Breast epithelium (tissue), 4 donors: ENCODE results near the gene CLDN6. TPM values are rescaled to one million over a fixed set of nuclear protein-coding genes. Genes with fewer than 3 reads are reported as not detected.
"Not testable (repeated sequence)": the region's sequence is repeated elsewhere in the genome, so short reads cannot be mapped to it uniquely, and the experiment has no call there.

ENCODE experiments used
- DNase-seq, 2 donors: peaks; one replicate each; pipeline ENCODE4 v3.0.0-alpha.2; 2019; ENCODE audit warnings: low spot score in 2 of 2
- H3K27ac ChIP-seq, 2 donors: fragments of 200-600 bp; sonication (generic) in 1 of 2; one replicate each; pipeline ENCODE4 v1.5.1; 2016 to 2019; ENCODE audit warnings: mild to moderate bottlenecking in 1 of 2
- H3K27me3 ChIP-seq, 2 donors: fragments of 200-600 bp; sonication (generic) in 1 of 2; one replicate each; pipeline versions ENCODE4 v1.5.1 to v1.6.0; 2017 to 2019; ENCODE audit warnings: control low read depth in 1 of 2, mild to moderate bottlenecking in 1 of 2
- H3K36me3 ChIP-seq: fragments of 200-600 bp; one replicate; pipeline ENCODE4 v1.5.1; 2019
- H3K4me1 ChIP-seq, 2 donors: fragments of 200-600 bp; sonication (generic); one replicate each; pipeline ENCODE4 v1.5.1; 2016 to 2019; ENCODE audit warnings: control low read depth in 1 of 2
- H3K4me3 ChIP-seq, 3 donors: fragments of 200-600 bp; sonication (generic); 1 replicate in 2 of 3; 2 replicates in 1 of 3; pipeline ENCODE4 v1.5.1; 2016 to 2019; ENCODE audit warnings: mild to moderate bottlenecking in 3 of 3, moderate library complexity in 2 of 3
- H3K9me3 ChIP-seq, 2 donors: fragments of 200-600 bp; sonication (generic) in 1 of 2; one replicate each; pipeline ENCODE4 v1.5.1; 2016 to 2019; ENCODE audit warnings: control low read depth in 1 of 2
- CTCF ChIP-seq, 3 donors: fragments of 450-650 bp; IDR thresholded peaks; one replicate each; pipeline ENCODE4 v1.5.1; 2016 to 2017; ENCODE audit warnings: antibody characterized with exemption in 3 of 3, mild to moderate bottlenecking in 3 of 3, moderate library complexity in 3 of 3
- POLR2A ChIP-seq: fragments of 450-650 bp; IDR thresholded peaks from one replicate; pipeline ENCODE4 v1.6.1; 2016; ENCODE audit warnings: antibody characterized with exemption, mild to moderate bottlenecking, moderate library complexity
- POLR2AphosphoS5 ChIP-seq, 3 donors: sonication (generic); formaldehyde crosslinking; IDR thresholded peaks; one replicate each; pipeline ENCODE4 v1.6.1; 2017; ENCODE audit warnings: antibody characterized with exemption in 3 of 3
- intact Hi-C: fragments of 100-400 bp; cut with DNase I; formaldehyde crosslinking; loops from one replicate; pipeline ENCODE4 v1.15.1; 2023; ENCODE audit warnings: low total_unique reads
- total RNA-seq, 3 donors: library from RNA; depleted of rRNA; stranded (reverse); fragments of >200 nt; gene quantifications; one replicate each; pipeline ENCODE4 v1.1.0, GENCODE V29; 2016

The CLDN6 gene
- total RNA-seq, 3 donors from 2014 or later, result not detected

GRCh38 chr16:3054965-3055733 is 37.2 kb upstream of the CLDN6 start:
- intact Hi-C loops, result loop anchor here (10.0 kb wide), 1 partner anchor 110 kb away; no protein-coding TSS in a partner anchor
- H3K4me1 ChIP-seq, result no peaks in the 10 kb centered on the region
- no peak for DNase-seq
- no peaks in the 10 kb centered on the region for H3K27me3 ChIP-seq
- no peak overlapping the region for H3K27ac ChIP-seq
- H3K4me3 ChIP-seq, result no peak overlapping the region
- no peak for TF ChIP-seq POLR2A
- no peak for TF ChIP-seq POLR2AphosphoS5 (IDR thresholded peaks at IDR 0.05)
- TF ChIP-seq CTCF (IDR thresholded peaks at IDR 0.05), result no peak
- no peaks in the 10 kb centered on the region for H3K36me3 ChIP-seq
- H3K9me3 ChIP-seq, result no peaks in the 10 kb centered on the region

- intact Hi-C loops, result loop anchor here (10.0 kb wide), 1 partner anchor 111 kb away; no protein-coding TSS in a partner anchor
Measured at GRCh38 chr16:3053330-3053710, 35.3 kb upstream of the CLDN6 start.

GRCh38 chr16:3052571-3053329 is 34.8 kb upstream of the CLDN6 start:
- H3K27me3 ChIP-seq, H3K9me3 ChIP-seq, H3K27ac ChIP-seq, H3K4me3 ChIP-seq, H3K36me3 ChIP-seq, H3K4me1 ChIP-seq, DNase-seq: not testable (repeated sequence)
- intact Hi-C loops, result loop anchor here (10.0 kb wide), 1 partner anchor 112 kb away; no protein-coding TSS in a partner anchor

More at GRCh38 chr16:3053330-3053710, 35.3 kb upstream of the CLDN6 start:
- DNase-seq, H3K36me3 ChIP-seq, H3K9me3 ChIP-seq, H3K4me1 ChIP-seq, H3K27me3 ChIP-seq, H3K27ac ChIP-seq, H3K4me3 ChIP-seq: not testable (repeated sequence)

- Histone ChIP-seq H3K27ac (no peak overlapping the region), H3K36me3 (no peaks in the 10 kb centered on the region), H3K4me1 (no peaks in the 10 kb centered on the region), H3K4me3 (no peak overlapping the region), H3K27me3 (peaks cover 0 to 11% of the 10 kb centered on the region in 2 donors), H3K9me3 (no peaks in the 10 kb centered on the region)
- intact Hi-C loops, result loop anchor here (10.0 kb wide), 1 partner anchor 113 kb away; no protein-coding TSS in a partner anchor
- no peak for TF ChIP-seq POLR2A
- no peak for TF ChIP-seq CTCF (IDR thresholded peaks at IDR 0.05)
- TF ChIP-seq POLR2AphosphoS5 (IDR thresholded peaks at IDR 0.05), result no peak
- DNase-seq, result no peak
Measured at GRCh38 chr16:3051494-3051893, 33.5 kb upstream of the CLDN6 start.

GRCh38 chr16:3051009-3051408 is 33.0 kb upstream of the CLDN6 start:
- no peaks in the 10 kb centered on the region for H3K9me3 ChIP-seq
- peaks cover under 1 to 2% of the 10 kb centered on the region in 2 donors for H3K4me1 ChIP-seq
- TF ChIP-seq CTCF (IDR thresholded peaks at IDR 0.05), result no peak
- no peak for TF ChIP-seq POLR2A
- no peak for TF ChIP-seq POLR2AphosphoS5 (IDR thresholded peaks at IDR 0.05)
- H3K27me3 ChIP-seq, result peaks cover under 1 to 16% of the 10 kb centered on the region in 2 donors
- no peaks in the 10 kb centered on the region for H3K36me3 ChIP-seq
- no peak overlapping the region for H3K4me3 ChIP-seq
- no peak overlapping the region for H3K27ac ChIP-seq
- DNase-seq, result no peak
- intact Hi-C loops, result loop anchor here (10.0 kb wide), 1 partner anchor 114 kb away; no protein-coding TSS in a partner anchor

GRCh38 chr16:3050487-3050886 is 32.5 kb upstream of the CLDN6 start:
- peaks cover 6% of the 10 kb centered on the region in 2 donors for H3K4me1 ChIP-seq
- H3K36me3 ChIP-seq, result no peaks in the 10 kb centered on the region
- H3K4me3 ChIP-seq, result no peak overlapping the region
- TF ChIP-seq POLR2A (no peak), CTCF (IDR thresholded peaks at IDR 0.05) (no peak), POLR2AphosphoS5 (IDR thresholded peaks at IDR 0.05) (no peak)
- H3K9me3 ChIP-seq, result no peaks in the 10 kb centered on the region
- peaks cover 5 to 21% of the 10 kb centered on the region in 2 donors for H3K27me3 ChIP-seq
- intact Hi-C loops, result loop anchor here (10.0 kb wide), 1 partner anchor 114 kb away; no protein-coding TSS in a partner anchor
- no peak overlapping the region for H3K27ac ChIP-seq
- no peak for DNase-seq
